IgD-negative memory B cell (primary cell): ENCODE data around the gene UTS2. TPM values are rescaled to one million over a fixed set of nuclear protein-coding genes. Genes with fewer than 3 reads are reported as not detected.

Source experiments
- H3K27ac Mint-ChIP-seq, 3 donors: one replicate each; pipeline ENCODE4 v1.8.0; 2020 to 2022; ENCODE audit warnings: mild to moderate bottlenecking in 3 of 3, mixed read lengths in 3 of 3, moderate library complexity in 1 of 3
- H3K27me3 Mint-ChIP-seq: one replicate; pipeline ENCODE4 v1.8.0; 2021; ENCODE audit warnings: mixed read lengths
- H3K36me3 Mint-ChIP-seq: one replicate; pipeline ENCODE4 v1.8.0; 2020; ENCODE audit warnings: mild to moderate bottlenecking, mixed read lengths
- H3K4me1 Mint-ChIP-seq, 3 donors: one replicate each; pipeline ENCODE4 v1.8.0; 2020 to 2022; ENCODE audit warnings: mixed read lengths in 3 of 3, mild to moderate bottlenecking in 1 of 3
- H3K4me3 Mint-ChIP-seq, 4 donors: one replicate each; pipeline ENCODE4 v1.8.0; 2020 to 2022; ENCODE audit warnings: mild to moderate bottlenecking in 4 of 4, mixed read lengths in 4 of 4, moderate library complexity in 3 of 4
- H3K9me3 Mint-ChIP-seq, 3 donors: one replicate each; pipeline ENCODE4 v1.8.0; 2020 to 2021; ENCODE audit warnings: mixed read lengths in 3 of 3, mild to moderate bottlenecking in 1 of 3
- polyA plus RNA-seq: library from polyadenylated mRNA; unstranded; fragments of 300-500 nt; fragmentation: Illumina TruSeq; gene quantifications from one replicate; pipeline ENCODE4 v1.2.3, GENCODE V29; 2021

Gene UTS2
- polyA plus RNA-seq, result not detected

DNA sequence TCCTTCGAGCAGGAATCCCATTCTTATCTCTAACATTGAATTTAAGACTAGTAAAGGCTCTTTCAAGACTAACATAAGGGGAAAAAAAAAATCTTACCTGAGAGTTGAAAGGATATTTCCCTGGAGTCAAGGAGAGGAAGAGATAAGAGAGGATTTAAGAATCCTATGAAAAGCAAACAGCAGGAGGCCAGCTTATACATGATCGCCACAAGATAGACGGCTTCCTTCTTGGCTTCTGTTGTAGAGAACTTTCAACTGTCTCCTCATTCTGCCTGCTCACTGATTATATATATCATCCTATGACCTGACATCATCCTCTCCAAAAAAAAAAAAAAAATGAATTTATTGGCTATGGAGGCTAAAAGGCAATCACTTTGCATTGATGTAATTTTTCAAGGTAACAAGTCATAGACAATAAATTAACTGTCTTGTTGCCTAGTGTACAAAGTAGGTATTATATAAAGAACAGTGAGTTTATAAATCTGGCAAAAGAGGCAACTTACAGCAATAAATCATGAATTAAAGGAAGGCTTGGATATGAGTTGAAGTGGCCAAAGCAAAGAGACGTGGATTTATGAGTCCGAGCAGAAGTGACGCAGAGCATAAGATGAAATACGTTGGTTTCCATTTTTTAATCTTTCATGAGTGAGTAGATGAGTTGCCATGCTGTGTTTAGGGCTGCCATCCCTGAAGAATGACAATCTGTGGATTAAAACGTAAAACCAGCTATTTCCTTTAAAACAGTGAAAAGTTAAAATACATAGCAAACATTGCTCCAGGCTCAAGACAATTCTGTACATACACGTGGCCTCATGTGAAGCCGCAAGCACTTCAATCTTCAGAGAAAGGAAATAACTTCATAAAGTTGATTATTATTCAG lies at the start of gene UTS2:
TSS of gene UTS2 (minus strand) at position 262 of the 880 bp plus-strand sequence. CDS start at position 200, 62 bp downstream.
- Mint-ChIP-seq H3K9me3 (no peaks in the 10 kb centered on the region), H3K4me3 (no peak within 1 kb of the TSS), H3K4me1 (peaks cover 0 to 3% (median 2%) of the 10 kb centered on the region in 3 donors), H3K27ac (no peak within 1 kb of the TSS), H3K27me3 (peaks cover 15% of the 10 kb centered on the region), H3K36me3 (no peaks in the 10 kb centered on the region)

DNA sequence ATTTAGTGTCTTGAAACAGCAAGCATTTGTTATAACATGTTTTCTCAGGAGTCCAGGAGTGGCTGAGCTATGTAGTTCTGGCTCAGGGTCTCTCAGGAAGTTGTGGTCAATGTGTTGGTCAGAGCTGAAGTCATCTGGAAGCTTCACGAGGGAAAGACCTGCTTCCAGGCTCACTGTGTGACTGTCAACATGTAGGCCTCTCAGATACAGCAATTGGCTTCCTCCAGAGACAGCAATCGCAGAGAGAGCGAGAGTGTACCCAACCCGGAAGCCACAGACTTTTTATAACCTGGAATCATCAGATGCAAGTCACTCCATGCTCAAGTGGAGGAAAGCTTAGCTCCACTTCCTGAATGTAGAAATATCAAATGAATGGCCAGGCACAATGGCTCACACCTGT lies 46.9 kb upstream of the UTS2 start:
- H3K27me3 Mint-ChIP-seq, result peaks cover 2% of the 10 kb centered on the region
- H3K4me3 Mint-ChIP-seq, result no peak overlapping the region
- no peaks in the 10 kb centered on the region for H3K36me3 Mint-ChIP-seq

GRCh38 chr1:7898962-7899361 lies 46.1 kb upstream of the UTS2 start:
- Mint-ChIP-seq H3K27ac (peak overlapping the region in 1 of 3 donors; percentile 73), H3K36me3 (no peaks in the 10 kb centered on the region), H3K4me3 (no peak overlapping the region), H3K4me1 (no peaks in the 10 kb centered on the region), H3K9me3 (no peaks in the 10 kb centered on the region), H3K27me3 (peaks cover 2% of the 10 kb centered on the region)

More for the DNA sequence above, 46.9 kb upstream of the UTS2 start:
- Mint-ChIP-seq H3K4me1 (no peaks in the 10 kb centered on the region), H3K27ac (no peak overlapping the region), H3K9me3 (no peaks in the 10 kb centered on the region)

- Mint-ChIP-seq H3K27ac (no peak overlapping the region), H3K36me3 (no peaks in the 10 kb centered on the region), H3K4me3 (no peak overlapping the region), H3K4me1 (no peaks in the 10 kb centered on the region), H3K9me3 (no peaks in the 10 kb centered on the region), H3K27me3 (no peaks in the 10 kb centered on the region)
Observed at GRCh38 chr1:7896994-7897393, 44.1 kb upstream of the UTS2 start.

DNA sequence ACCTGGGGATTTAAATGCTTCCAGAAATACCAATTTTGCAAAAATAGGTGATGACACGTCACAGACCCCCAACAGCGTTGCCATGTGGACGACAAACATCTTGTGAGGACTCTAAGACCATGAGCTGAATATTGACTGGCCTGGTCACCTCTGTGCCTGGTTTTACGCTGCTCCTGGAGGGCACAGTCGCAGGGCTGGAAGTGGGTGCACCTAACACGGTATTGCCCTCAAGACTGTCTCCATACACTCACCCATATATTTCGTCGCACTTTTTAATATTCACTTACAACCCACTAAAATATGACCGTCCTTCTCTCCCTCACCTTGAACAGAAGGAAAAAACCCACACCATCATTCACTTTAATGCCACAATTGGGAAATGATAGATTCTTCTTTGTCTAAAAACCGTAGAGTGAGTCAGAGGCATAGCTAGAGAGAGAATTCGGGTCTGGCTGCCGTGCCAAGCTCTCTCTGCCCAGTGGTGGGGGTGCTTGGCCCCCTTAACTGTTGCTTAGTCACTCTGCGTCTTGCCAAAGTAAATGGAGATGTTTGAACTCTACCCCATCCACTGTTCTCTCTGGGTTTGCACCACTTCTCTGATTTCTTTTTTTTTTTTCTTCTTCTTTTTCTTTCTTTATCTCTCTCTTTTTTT lies 40.8 kb upstream of the UTS2 start:
- Mint-ChIP-seq H3K4me1 (no peaks in the 10 kb centered on the region), H3K27ac (no peak overlapping the region), H3K27me3 (peaks cover 3% of the 10 kb centered on the region), H3K4me3 (no peak overlapping the region), H3K36me3 (no peaks in the 10 kb centered on the region), H3K9me3 (peaks cover 0 to 4% (median 4%) of the 10 kb centered on the region in 3 donors)

DNA sequence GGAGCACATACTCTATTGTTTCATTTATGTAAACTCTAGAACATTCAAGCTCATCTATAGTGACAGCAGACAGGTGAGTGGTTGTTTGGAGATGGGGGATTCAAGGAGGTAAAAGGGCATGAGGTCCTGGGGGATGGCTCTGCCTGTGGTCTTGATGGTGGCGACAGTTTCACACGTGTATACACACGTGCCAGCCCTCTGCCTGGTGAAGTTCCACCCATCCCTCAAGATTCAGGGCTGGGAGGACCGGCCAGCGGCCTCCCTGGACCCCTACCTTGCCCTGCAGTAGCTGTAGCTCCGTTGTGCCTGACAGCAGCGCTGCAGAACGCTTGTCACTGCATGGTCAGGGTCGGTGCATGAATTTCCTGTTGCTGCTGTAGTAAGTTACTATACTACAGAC lies 38.9 kb upstream of the UTS2 start:
- H3K27ac Mint-ChIP-seq, result no peak overlapping the region
- no peaks in the 10 kb centered on the region for H3K4me1 Mint-ChIP-seq
- peaks cover 0 to 4% (median 4%) of the 10 kb centered on the region in 3 donors for H3K9me3 Mint-ChIP-seq
- no peak overlapping the region for H3K4me3 Mint-ChIP-seq
- H3K27me3 Mint-ChIP-seq, result peaks cover 13% of the 10 kb centered on the region
- H3K36me3 Mint-ChIP-seq, result no peaks in the 10 kb centered on the region

- H3K4me3 Mint-ChIP-seq, result no peak overlapping the region
- peaks cover 0 to 4% (median 4%) of the 10 kb centered on the region in 3 donors for H3K9me3 Mint-ChIP-seq
- no peaks in the 10 kb centered on the region for H3K36me3 Mint-ChIP-seq
- peak overlapping the region in 1 of 3 donors; percentile 82 for H3K27ac Mint-ChIP-seq
- peaks cover 18% of the 10 kb centered on the region for H3K27me3 Mint-ChIP-seq
- peaks cover 0 to 1% (median 0%) of the 10 kb centered on the region in 3 donors for H3K4me1 Mint-ChIP-seq
Observed at GRCh38 chr1:7890853-7891252, 38.0 kb upstream of the UTS2 start.

DNA sequence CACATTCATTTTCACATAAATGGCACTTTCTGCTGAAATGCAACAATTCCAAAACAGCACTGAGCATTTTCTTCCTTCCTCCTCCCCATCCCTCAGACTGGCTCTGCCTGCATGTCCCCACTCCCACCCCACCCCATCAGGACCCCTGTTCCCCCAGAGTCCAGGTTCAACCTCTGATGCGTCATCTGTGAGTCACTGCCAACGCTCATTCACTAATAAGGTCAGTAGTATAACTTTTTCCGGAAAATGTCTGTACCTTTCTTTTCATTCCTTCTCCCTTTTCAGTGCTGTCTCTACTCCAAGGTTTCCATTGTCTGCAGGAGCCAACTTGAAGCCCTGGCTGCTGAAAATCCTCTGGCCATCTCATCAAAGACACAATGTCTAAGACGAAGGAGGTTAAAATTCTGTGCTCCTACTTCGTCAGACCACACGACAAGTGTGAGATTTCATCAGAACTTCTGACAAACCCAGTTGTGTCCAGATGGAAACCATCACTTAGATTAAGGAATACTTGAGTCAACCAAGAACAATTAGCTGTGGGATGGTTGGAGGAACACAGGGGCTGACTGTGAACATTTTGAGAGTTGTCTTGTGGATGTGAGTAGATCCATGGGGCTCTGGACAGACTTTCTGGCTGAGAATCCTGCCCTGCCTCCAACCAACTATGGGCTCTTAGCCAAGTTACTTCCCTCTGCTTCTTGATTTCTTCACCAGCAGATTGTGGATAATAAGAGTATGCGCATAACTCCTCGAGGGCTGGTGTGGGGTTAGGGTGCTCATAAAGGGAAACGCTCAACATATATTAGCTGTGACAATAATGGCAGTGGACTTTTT lies 35.6 kb upstream of the UTS2 start:
- Mint-ChIP-seq H3K27ac (no peak overlapping the region), H3K9me3 (peaks cover 2 to 6% (median 4%) of the 10 kb centered on the region in 3 donors), H3K36me3 (peaks cover 4% of the 10 kb centered on the region), H3K4me3 (no peak overlapping the region), H3K4me1 (peaks cover 0 to 1% (median 0%) of the 10 kb centered on the region in 3 donors), H3K27me3 (peaks cover 19% of the 10 kb centered on the region)

DNA sequence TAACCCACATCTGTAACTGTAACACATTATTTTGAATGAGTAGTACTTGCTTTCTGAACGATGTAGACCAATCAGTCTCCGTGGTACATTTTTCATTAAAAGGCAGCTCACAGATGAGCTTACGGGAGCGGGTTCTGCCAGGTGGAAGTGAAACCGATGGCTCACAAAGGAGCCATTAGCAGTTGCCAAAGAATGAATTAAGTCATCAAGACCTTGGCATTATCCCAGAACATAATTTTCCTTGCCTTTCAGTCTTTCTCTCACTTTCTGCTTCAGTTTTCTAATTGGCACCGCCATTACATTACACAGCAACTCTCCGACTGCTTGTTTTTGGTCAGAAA lies 33.5 kb upstream of the UTS2 start:
- no peak overlapping the region for H3K4me3 Mint-ChIP-seq
- peaks cover 2 to 6% (median 4%) of the 10 kb centered on the region in 3 donors for H3K9me3 Mint-ChIP-seq
- peaks cover 0 to 1% (median 0%) of the 10 kb centered on the region in 3 donors for H3K4me1 Mint-ChIP-seq
- peaks cover 4% of the 10 kb centered on the region for H3K36me3 Mint-ChIP-seq
- no peak overlapping the region for H3K27ac Mint-ChIP-seq
- peaks cover 19% of the 10 kb centered on the region for H3K27me3 Mint-ChIP-seq

DNA sequence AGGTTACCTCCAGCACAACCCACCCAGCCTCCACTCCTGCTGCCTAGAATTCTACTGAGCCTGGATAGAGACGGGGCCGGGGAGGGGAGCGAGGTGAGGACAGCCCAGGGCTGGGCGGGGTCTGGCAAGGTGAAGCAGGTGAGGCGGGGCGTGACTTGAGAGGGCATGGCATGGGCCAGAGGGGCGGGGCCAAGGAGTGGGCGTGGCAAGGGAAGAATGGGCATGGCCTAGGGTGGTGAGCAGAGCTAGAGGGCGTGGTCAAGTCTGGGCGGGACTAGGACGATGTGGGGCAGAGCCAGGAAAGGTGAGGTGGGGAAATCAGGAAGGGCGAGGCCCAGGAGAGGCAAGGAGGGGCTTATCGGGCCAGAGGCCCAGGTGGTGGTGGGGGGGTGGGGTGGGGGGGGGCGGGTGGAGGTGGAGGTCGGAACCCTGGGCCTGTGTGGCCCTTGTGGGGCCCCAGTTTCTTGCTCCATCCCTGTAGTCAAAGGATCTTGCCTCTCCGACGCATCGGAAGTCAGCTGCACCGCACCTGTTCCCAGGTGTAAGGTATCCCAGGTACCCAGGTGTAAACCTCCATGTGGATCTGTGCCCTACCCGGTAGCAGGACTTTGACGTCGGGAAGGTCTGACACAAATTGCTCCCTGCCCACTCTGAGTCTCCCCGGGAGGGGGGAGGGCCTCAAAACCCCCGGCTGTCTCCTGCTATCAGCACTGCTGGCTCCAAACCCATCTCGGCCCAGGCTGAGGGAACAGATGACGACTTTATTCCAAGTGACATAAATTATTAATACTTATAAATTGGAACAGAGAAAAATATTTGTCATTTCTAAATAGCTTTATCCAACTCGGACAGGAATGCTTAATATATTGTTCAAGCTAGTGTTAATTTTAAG lies 32.9 kb upstream of the UTS2 start:
- H3K27me3 Mint-ChIP-seq, result peaks cover 19% of the 10 kb centered on the region
- peaks cover 0 to 1% (median 0%) of the 10 kb centered on the region in 3 donors for H3K4me1 Mint-ChIP-seq
- H3K9me3 Mint-ChIP-seq, result peaks cover under 1 to 6% (median 2%) of the 10 kb centered on the region in 3 donors
- H3K27ac Mint-ChIP-seq, result no peak overlapping the region
- H3K36me3 Mint-ChIP-seq, result peaks cover 4% of the 10 kb centered on the region
- H3K4me3 Mint-ChIP-seq, result no peak overlapping the region

DNA sequence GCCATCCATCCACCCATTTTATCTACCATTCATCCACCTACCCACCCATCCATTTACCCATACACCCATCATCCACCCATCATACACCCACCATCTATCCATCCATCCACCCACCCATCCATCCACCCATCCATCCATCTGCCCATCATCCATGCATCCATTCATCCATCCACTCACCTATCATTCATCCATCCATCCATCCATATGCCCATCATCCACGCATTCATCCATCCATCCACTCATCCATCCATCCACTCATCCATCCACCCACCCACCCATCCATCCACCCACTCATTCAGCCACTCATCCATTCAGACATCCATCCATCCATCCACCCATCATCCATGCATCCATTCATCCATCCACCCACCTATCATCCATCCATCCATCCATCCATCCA lies 31.9 kb upstream of the UTS2 start:
- H3K36me3 Mint-ChIP-seq, result peaks cover 4% of the 10 kb centered on the region
- H3K27ac Mint-ChIP-seq, result no peak overlapping the region
- no peak overlapping the region for H3K4me3 Mint-ChIP-seq
- peaks cover 19% of the 10 kb centered on the region for H3K27me3 Mint-ChIP-seq
- peaks cover 0 to 1% (median 0%) of the 10 kb centered on the region in 3 donors for H3K4me1 Mint-ChIP-seq
- H3K9me3 Mint-ChIP-seq, result peaks cover 0 to 2% (median 2%) of the 10 kb centered on the region in 3 donors

DNA sequence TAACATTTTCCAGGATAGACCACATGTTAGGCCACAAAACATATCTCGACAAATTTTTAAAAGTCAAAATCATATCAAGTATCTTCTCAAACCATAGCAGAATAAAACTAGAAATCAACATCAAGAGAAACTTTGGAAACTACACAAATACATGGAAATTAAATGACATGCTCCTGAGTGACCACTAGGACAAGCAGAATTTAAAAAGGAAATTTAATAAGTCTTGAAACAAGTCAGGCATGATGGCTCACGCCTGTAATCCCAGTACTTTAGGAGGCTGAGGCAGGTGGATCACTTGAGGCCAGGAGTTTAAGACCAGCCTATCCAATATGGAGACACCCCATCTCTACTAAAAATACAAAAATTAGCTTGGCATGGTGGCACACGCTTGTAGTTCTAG lies 26.4 kb upstream of the UTS2 start:
- Mint-ChIP-seq H3K27ac (no peak overlapping the region), H3K9me3 (peaks cover 5 to 16% (median 14%) of the 10 kb centered on the region in 3 donors), H3K4me3 (no peak overlapping the region), H3K36me3 (peaks cover 1% of the 10 kb centered on the region), H3K4me1 (no peaks in the 10 kb centered on the region), H3K27me3 (peaks cover 10% of the 10 kb centered on the region)

- Mint-ChIP-seq H3K9me3 (peaks cover 5 to 16% (median 14%) of the 10 kb centered on the region in 3 donors), H3K4me1 (no peaks in the 10 kb centered on the region), H3K27ac (no peak overlapping the region), H3K27me3 (peaks cover 10% of the 10 kb centered on the region), H3K4me3 (no peak overlapping the region), H3K36me3 (peaks cover 4% of the 10 kb centered on the region)
Observed at GRCh38 chr1:7878027-7878426, 25.2 kb upstream of the UTS2 start.
